GM19438 (cell line): ENCODE data around the gene NES.

Experiments used
- ATAC-seq: cut with Tn5 transposase; IDR thresholded peaks from one replicate; pipeline ENCODE4 v1.9.1; 2021; ENCODE audit warnings: low read depth; ENCODE audit not compliant: unreplicated experiment

NES gene, protein sequence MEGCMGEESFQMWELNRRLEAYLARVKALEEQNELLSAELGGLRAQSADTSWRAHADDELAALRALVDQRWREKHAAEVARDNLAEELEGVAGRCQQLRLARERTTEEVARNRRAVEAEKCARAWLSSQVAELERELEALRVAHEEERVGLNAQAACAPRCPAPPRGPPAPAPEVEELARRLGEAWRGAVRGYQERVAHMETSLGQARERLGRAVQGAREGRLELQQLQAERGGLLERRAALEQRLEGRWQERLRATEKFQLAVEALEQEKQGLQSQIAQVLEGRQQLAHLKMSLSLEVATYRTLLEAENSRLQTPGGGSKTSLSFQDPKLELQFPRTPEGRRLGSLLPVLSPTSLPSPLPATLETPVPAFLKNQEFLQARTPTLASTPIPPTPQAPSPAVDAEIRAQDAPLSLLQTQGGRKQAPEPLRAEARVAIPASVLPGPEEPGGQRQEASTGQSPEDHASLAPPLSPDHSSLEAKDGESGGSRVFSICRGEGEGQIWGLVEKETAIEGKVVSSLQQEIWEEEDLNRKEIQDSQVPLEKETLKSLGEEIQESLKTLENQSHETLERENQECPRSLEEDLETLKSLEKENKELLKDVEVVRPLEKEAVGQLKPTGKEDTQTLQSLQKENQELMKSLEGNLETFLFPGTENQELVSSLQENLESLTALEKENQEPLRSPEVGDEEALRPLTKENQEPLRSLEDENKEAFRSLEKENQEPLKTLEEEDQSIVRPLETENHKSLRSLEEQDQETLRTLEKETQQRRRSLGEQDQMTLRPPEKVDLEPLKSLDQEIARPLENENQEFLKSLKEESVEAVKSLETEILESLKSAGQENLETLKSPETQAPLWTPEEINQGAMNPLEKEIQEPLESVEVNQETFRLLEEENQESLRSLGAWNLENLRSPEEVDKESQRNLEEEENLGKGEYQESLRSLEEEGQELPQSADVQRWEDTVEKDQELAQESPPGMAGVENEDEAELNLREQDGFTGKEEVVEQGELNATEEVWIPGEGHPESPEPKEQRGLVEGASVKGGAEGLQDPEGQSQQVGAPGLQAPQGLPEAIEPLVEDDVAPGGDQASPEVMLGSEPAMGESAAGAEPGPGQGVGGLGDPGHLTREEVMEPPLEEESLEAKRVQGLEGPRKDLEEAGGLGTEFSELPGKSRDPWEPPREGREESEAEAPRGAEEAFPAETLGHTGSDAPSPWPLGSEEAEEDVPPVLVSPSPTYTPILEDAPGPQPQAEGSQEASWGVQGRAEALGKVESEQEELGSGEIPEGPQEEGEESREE (N-terminal part only)

DNA sequence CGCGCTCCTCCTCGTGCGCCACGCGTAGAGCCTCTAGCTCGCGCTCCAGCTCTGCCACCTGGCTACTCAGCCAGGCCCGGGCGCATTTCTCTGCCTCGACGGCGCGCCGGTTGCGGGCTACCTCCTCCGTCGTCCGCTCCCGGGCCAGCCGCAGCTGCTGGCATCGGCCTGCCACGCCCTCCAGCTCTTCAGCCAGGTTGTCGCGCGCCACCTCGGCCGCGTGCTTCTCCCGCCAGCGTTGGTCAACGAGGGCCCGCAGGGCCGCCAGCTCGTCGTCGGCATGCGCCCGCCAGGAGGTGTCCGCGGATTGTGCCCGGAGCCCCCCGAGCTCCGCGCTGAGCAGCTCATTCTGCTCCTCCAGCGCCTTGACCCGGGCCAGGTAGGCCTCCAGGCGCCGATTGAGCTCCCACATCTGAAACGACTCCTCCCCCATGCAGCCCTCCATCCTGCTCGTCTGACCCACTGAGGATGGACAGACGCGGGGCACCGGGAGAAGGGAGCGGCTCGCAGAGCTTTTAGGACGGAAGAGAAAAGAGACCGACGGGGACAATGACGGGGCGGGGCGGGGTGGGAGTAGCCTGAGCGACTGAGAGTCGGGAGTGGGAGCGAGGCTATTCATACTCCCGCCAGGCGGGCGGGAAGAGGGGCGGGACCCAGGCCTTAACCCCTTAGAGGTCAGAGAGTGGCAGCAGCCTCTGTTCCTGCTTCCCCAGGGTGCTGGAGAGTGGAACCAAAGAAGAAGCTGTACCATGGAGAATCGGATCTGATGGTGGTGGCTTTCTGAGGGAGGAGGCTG is at the start of gene NES:
Gene NES, minus strand, starts transcription at position 588 of the 796 bp plus-strand sequence. Its CDS starts 143 bp downstream, at position 445.
- ATAC-seq, result no peak

GRCh38 chr1:156726549-156727226 is 49.5 kb upstream of the NES start:
- ATAC-seq, result no peak

DNA sequence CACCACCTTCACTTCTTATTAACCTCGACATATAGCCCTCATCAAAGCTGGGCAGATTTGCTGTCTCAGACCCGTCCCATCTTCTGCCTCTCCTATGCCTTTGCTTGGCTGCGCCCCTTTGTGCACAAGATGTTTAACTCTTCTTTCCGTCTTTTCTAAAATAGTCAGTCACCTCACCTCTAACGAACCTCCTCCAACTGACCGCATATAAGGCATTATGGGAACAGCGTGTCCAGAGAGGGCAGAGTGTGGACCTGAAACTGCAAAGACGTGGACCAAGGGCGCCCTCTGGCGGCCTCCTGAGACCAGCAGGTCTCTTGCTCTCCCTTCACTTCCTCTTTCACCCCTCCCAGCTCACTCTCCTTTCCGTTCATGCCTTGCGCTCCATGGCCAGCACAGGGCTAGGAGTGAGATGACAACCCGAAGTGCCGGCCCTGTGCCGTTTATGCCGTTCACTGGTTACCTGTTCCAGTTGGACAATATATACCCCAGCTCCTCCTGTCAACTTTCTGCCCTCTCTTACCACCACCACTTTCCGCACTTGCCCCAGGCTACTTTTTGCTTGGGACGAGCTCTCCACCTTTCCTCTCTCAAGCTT is 48.6 kb upstream of the NES start:
- peak; percentile 35 for ATAC-seq

DNA sequence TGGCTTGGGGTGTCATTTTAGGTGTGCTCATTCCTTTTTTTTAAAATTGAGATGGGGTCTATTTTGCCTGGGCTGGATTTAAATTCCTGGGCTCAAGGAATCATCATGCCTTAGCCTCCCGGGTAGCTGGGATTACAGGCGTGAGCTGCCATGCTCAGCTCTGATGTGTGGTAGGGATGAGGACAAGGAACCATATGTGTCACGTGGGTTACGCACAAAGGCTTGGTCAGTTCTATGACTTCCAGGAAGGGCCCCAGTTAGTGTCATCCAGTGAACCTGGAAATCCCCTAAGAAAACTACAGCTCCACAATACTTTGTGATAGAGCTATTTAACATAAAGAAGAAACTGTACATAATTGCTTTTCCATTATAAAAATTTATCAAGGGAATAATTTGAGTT is 44.3 kb upstream of the NES start:
- no peak for ATAC-seq

DNA sequence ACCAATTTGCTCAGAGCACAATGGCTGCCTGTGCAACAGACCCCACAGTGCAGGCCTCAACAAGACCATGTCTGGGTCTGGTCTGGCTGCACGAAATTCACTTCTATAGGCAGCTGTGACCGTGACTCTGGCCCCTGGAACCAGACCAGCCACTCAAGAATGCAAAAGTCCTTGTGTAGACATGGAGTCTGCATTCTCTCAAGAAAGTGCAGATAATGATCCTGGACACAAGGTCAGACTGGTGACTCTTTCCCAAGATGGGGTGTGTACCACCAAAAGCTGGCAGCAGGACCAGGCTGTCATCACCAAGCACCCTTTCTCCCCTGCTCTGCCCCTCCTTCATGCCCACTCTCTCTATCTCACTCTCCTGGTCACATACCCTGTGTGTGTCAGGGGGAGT is 43.9 kb upstream of the NES start:
- no peak for ATAC-seq

GRCh38 chr1:156717351-156717750 is 40.1 kb upstream of the NES start:
- ATAC-seq, result no peak

- ATAC-seq, result no peak
These were observed 37.6 kb upstream of the NES start for GRCh38 chr1:156714830-156715229.

DNA sequence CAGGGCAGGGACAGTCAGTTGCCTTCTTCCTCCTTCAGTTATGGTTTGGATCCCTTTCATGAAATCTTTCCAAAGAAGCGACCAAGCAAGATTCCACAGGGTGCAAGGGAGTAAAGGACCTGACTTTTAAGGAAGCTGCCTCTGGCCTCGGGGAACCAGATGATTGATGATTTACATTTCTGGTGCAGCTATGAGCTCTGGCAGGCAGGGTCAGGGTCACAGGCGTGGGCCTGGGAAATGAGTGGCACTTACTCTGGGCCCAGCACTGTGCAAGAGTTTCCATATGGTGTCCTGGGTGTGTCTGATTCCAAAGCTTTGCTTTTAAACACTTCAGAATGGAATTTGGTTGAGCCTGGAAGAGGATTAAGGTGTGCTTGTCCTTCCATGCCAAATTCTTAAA is 35.4 kb upstream of the NES start:
- no peak for ATAC-seq

DNA sequence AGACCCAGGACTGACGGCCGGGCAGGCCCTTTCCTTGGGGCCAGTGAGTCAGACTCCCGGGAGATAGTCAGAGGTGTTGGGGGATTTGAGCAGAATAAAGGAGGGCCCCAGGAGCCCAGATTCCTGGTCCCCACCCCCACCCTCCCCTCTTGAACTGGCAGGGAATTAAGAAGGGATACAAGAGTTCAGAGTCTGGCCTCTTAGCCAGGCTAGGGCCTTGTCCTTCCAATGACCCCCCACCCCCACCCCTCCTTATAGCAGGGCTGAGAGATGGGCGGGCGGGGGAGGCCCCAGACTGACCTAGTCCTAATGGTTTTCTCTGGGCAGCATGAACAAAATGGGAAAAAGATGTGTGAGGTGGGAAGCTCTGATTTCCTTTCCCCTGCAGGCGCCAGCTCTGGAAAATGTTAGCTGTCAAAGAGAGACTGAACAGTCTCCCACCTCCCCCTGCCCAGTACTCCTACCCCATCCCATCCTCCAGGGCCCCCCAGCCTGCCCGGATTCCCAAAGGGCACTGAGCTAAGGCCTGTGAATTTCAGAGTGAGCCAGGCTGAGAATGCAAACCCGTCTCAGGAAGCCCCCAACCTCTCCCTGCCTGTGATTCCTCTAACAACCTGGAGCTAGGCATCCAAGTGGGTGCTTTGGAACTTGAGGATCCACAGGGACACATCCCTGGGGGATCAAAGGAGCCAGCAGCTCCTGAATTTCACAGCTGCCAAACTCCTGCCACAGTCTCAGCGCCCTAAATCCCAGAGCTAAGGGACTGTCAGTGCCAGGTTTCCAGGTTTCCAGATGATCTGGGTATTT is 34.0 kb upstream of the NES start:
- no peak for ATAC-seq

DNA sequence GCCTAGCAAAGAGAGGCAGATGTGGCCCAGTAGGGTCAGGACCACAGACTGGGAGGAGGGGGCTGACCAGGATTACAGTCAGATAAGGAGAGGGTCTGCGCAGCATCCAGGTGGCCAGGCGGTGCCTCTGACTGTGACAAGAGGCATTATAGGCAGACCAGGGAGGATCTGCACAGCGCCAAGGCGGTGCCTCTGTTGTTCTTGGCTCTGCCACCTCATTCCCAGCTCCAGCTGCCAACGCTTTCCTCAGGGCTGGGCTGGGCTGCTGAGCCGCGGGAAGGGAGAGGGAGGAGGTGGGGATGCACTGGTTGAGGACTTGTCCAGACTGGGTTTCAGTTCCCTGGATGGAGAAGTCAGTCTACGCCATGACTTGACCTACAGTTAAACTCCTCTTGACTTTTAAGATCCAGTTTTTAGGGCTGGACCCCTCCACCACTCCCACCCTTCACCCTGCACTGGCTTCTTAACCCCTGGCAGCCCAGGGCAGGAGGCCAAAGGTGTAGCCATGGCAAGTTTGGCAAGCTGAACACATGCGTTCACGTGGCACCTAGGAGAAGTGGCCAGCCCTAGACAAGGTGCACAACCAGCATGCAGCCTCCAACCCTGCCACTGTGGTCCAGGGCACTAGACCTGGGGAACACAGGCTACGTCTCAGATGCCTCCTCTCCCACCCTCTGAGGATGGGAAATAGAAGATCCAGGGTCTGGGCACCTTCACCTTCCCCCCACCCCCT is 32.7 kb upstream of the NES start:
- ATAC-seq, result no peak

GRCh38 chr1:156709031-156709430 is 31.8 kb upstream of the NES start:
- no peak for ATAC-seq

GRCh38 chr1:156708218-156708661 is 31.0 kb upstream of the NES start:
- ATAC-seq, result no peak

GRCh38 chr1:156707417-156708217 is 30.4 kb upstream of the NES start:
- no peak for ATAC-seq

DNA sequence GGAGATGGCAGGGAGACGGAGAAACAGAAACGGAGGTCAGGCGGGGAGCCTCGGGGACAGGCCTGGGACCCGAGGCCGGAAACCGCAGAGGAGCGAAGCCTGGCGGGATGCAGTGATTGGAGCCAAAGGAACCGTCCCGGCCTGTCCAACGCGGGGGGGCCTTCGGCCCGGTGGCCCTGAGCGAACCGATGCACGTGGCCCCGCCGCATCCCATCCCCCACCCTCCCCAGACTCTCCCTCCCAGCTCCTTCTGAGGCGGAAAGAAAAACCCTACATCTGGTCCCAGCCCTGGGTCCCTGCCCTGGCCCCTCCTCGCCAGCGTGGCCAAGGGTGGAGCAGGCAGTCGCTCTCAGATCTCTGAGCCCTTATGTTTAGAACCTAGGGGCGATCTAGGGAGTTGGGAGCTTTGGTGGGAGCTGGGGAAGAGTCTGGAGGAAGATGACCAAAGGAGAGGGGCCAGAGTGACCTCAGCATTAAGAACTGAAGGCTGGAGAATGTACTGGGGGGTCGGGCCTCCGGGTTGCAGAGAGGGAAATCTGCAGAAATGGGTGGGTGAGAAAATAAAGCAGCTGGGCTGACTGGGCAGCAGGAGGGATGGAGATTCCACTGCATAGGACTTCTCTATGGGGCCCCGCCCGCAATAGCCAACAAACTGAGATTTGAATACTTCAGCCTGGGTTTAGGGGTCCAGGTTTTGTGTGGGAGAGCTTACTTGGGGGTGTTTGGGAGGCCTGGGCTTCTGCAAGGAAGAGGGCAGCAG is 29.6 kb upstream of the NES start:
- ATAC-seq, result no peak

DNA sequence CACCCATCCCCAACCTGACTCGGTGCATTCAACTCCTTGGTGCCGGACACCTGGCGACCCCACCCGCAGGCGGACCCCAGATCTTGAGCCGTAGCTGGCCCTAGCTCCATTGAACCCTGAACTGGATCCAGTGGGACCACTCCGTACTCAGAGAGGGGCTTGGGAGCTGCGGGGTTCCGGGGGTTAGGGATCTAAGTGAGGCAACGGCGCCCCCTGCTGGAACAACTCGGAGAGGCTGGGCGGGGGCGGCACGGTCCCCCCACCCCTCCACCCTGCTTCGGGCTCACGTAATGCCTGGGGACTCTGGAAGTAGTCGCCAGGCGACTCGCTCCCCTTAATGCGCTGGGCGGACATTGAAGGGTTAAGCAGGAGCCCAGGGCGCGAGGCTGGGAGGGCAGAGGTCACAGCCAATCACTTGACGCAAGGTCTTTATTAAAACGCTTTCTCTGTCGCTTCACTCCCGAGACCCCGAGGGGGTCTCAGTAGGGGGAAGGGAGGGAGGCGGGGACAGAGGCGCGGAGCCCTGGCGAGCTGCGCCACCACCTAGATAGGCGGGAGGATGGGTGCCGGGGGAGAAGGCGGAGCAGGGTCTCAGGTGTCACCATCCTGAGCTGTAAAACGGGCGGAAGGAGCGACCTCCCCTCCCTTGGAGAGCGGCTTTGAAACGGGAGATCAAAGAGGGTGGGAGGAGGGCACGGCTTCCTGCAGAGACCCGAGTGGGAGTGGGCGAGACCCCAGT is 28.9 kb upstream of the NES start:
- no peak for ATAC-seq
